Measurements from ENCODE around the gene SERPINB3.
"Not testable (repeated sequence)": the region's sequence is repeated elsewhere in the genome, so short reads cannot be mapped to it uniquely, and the experiment has no call there.

DNA sequence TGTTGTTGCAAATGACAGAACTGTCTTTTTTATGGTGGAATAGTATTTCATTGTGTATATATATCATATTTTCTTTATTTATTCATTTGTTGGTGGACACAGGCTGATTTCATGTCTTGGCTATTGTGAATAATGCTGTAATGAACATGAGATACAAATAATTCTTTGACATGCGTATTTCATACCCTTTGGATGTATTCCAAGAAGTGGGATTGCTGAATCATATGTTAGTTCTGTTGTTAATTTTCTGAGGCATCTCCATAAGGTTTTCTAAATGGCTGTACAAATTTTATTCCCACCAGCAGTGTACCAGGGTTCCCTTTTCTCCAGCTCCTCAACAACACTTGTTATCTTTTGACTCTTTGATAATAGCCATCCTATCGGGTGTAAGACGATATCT lies 11.4 kb downstream of the SERPINB3 start:
- TF ChIP-seq, protein P1, sequence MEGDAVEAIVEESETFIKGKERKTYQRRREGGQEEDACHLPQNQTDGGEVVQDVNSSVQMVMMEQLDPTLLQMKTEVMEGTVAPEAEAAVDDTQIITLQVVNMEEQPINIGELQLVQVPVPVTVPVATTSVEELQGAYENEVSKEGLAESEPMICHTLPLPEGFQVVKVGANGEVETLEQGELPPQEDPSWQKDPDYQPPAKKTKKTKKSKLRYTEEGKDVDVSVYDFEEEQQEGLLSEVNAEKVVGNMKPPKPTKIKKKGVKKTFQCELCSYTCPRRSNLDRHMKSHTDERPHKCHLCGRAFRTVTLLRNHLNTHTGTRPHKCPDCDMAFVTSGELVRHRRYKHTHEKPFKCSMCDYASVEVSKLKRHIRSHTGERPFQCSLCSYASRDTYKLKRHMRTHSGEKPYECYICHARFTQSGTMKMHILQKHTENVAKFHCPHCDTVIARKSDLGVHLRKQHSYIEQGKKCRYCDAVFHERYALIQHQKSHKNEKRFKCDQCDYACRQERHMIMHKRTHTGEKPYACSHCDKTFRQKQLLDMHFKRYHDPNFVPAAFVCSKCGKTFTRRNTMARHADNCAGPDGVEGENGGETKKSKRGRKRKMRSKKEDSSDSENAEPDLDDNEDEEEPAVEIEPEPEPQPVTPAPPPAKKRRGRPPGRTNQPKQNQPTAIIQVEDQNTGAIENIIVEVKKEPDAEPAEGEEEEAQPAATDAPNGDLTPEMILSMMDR (conservative IDR thresholded peaks at IDR 0.05; ENCODE audit: low read length): not testable (repeated sequence)
- not testable (repeated sequence) for TF ChIP-seq EZH2phosphoT487 (IDR thresholded peaks at IDR 0.05; ENCODE audit: borderline replicate concordance, low read depth, low read length)

All from OCI-LY7 (cell line).